Loucy (cell line): ENCODE data around the gene XPO4.

Experiments
- H2AFZ ChIP-seq: fragments of 200-600 bp; sonication (generic); 2 replicates; pipeline ENCODE4 v1.6.0; 2016; ENCODE audit warnings: antibody characterized with exemption, mild to moderate bottlenecking, low read length, moderate library complexity
- H3F3A ChIP-seq: fragments of 200-600 bp; 2 replicates; pipeline ENCODE4 v1.6.0; 2016; ENCODE audit warnings: antibody characterized with exemption, low read depth, mild to moderate bottlenecking
- H3K27me3 ChIP-seq: fragments of 200-600 bp; sonication (generic); 2 replicates; pipeline ENCODE4 v1.6.1; 2014; ENCODE audit warnings: low read length, mild to moderate bottlenecking; ENCODE audit not compliant: insufficient read depth, poor library complexity, severe bottlenecking
- H3K36me3 ChIP-seq: fragments of 200-600 bp; sonication (generic); 2 replicates; pipeline ENCODE4 v1.6.1; 2016; ENCODE audit warnings: low read length; ENCODE audit not compliant: insufficient read depth
- H3K4me1 ChIP-seq: fragments of 200-600 bp; sonication (generic); 2 replicates; pipeline ENCODE4 v1.5.1; 2014; ENCODE audit warnings: low read length, mild to moderate bottlenecking; ENCODE audit not compliant: insufficient read depth, poor library complexity, severe bottlenecking
- H3K4me2 ChIP-seq: fragments of 200-600 bp; sonication (generic); 2 replicates; pipeline ENCODE4 v1.6.0; 2014; ENCODE audit warnings: antibody characterized with exemption, low read length, low read depth, mild to moderate bottlenecking; ENCODE audit not compliant: poor library complexity, severe bottlenecking
- H3K4me3 ChIP-seq: fragments of 200-600 bp; sonication (generic); 2 replicates; pipeline ENCODE4 v1.5.1; 2014; ENCODE audit warnings: low read length, mild to moderate bottlenecking, mixed read lengths; ENCODE audit not compliant: poor library complexity, severe bottlenecking
- H3K79me2 ChIP-seq: fragments of 200-600 bp; sonication (generic); 2 replicates; pipeline ENCODE4 v1.6.1; 2014; ENCODE audit warnings: low read length; ENCODE audit not compliant: insufficient read depth
- H3K9ac ChIP-seq: fragments of 200-600 bp; sonication (generic); 2 replicates; pipeline ENCODE4 v1.6.0; 2014; ENCODE audit warnings: mild to moderate bottlenecking, low read depth, low read length, moderate library complexity; ENCODE audit not compliant: poor library complexity, severe bottlenecking
- H3K9me2 ChIP-seq: fragments of 200-600 bp; sonication (generic); replicated peaks from 2 replicates; pipeline ENCODE4 v1.6.1; 2016; ENCODE audit warnings: low read depth, low read length, mixed read lengths
- H3K9me3 ChIP-seq: fragments of 200-600 bp; sonication (generic); 2 replicates; pipeline ENCODE4 v1.6.1; 2014; ENCODE audit warnings: mild to moderate bottlenecking, antibody characterized with exemption, low read length, low read depth; ENCODE audit not compliant: insufficient read depth
- H4K20me1 ChIP-seq: fragments of 200-600 bp; sonication (generic); 2 replicates; pipeline ENCODE4 v1.6.0; 2014; ENCODE audit warnings: antibody characterized with exemption, low read length, mild to moderate bottlenecking; ENCODE audit not compliant: insufficient read depth, poor library complexity, severe bottlenecking
- EZH2phosphoT487 ChIP-seq: fragments of 200-600 bp; IDR thresholded peaks from 2 replicates; pipeline ENCODE4 v1.6.1; 2018; ENCODE audit warnings: antibody characterized with exemption, mild to moderate bottlenecking, moderate library complexity, borderline replicate concordance
- TF ChIP-seq, protein P1 (sequence below): fragments of 200-600 bp; sonication (generic); conservative IDR thresholded peaks from 2 replicates; pipeline ENCODE4 v1.5.1; 2014; ENCODE audit warnings: mild to moderate bottlenecking, antibody characterized with exemption, low read length

XPO4 gene

DNA sequence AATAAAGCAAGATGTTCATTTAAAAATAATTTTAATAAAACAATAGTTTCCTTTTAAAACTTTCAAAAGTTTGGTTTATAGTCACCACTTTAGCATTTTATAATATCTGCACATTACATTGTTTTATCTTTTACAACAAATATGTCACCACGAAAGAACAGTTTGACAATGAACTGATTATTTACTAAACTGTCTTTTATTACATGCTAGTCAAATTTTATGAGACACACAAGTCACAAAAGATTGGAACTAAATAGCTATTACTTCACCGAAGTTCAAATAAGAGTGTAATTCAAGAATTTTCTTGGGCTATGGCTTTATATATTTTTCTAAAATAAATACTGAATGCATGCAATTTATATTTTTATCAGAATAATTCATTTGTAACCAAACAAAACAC is 71.3 kb downstream of the XPO4 start:
- H3K27me3 ChIP-seq, result no peaks in the 10 kb centered on the region
- no peak overlapping the region for H2AFZ ChIP-seq
- peaks cover 4% of the 10 kb centered on the region for H4K20me1 ChIP-seq
- no peaks in the 10 kb centered on the region for H3K9me3 ChIP-seq
- no peak overlapping the region for H3K9ac ChIP-seq
- no peaks in the 10 kb centered on the region for H3K9me2 ChIP-seq
- H3K4me2 ChIP-seq, result no peak overlapping the region
- TF ChIP-seq, protein P1, sequence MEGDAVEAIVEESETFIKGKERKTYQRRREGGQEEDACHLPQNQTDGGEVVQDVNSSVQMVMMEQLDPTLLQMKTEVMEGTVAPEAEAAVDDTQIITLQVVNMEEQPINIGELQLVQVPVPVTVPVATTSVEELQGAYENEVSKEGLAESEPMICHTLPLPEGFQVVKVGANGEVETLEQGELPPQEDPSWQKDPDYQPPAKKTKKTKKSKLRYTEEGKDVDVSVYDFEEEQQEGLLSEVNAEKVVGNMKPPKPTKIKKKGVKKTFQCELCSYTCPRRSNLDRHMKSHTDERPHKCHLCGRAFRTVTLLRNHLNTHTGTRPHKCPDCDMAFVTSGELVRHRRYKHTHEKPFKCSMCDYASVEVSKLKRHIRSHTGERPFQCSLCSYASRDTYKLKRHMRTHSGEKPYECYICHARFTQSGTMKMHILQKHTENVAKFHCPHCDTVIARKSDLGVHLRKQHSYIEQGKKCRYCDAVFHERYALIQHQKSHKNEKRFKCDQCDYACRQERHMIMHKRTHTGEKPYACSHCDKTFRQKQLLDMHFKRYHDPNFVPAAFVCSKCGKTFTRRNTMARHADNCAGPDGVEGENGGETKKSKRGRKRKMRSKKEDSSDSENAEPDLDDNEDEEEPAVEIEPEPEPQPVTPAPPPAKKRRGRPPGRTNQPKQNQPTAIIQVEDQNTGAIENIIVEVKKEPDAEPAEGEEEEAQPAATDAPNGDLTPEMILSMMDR, result no peak
- TF ChIP-seq EZH2phosphoT487, result no peak
- H3K79me2 ChIP-seq, result no peaks in the 10 kb centered on the region
- peaks cover 24% of the 10 kb centered on the region for H3K36me3 ChIP-seq
- no peaks in the 10 kb centered on the region for H3F3A ChIP-seq
- peaks cover 7% of the 10 kb centered on the region for H3K4me1 ChIP-seq
- H3K4me3 ChIP-seq, result no peak overlapping the region

DNA sequence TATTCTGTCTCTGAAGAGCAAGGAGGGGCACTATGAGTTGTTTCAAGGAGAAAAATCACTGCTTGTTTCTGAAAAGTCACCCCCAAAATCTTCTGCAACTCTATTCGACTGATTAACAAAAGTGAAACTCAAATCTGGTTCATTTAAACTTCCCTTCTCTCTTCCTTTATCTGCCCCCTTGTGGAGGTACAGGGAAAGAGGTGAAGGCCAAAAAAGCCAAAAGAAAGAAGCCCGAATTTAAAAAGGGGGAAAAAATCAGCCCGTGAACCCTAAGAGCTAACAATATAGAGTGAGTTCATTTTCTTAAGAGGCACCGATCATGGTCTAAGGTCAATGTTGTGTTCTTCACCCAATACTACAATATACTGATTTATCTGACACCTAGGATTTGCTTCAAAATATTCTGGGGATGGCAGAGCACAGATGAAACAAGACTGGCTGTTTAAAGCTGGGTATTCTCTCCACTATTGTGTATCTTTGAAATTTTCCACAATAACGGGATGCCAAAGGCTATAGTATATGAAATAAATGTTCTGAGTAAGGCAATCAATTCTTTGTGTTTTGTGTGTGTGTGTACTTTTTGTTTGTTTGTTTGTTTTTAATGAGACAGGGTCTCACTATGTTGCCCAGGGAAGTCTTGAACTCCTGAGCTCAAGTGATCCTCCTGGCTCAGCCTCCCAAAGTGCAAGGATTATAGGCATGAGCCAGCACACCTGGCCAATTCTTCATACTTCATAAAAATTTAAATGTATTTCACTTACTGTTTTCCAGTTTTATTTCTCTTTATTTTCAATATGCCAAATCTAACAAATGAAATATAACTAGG is 73.8 kb downstream of the XPO4 start:
- Histone ChIP-seq H3K4me1 (peaks cover 7% of the 10 kb centered on the region), H3K9ac (no peak overlapping the region)

DNA sequence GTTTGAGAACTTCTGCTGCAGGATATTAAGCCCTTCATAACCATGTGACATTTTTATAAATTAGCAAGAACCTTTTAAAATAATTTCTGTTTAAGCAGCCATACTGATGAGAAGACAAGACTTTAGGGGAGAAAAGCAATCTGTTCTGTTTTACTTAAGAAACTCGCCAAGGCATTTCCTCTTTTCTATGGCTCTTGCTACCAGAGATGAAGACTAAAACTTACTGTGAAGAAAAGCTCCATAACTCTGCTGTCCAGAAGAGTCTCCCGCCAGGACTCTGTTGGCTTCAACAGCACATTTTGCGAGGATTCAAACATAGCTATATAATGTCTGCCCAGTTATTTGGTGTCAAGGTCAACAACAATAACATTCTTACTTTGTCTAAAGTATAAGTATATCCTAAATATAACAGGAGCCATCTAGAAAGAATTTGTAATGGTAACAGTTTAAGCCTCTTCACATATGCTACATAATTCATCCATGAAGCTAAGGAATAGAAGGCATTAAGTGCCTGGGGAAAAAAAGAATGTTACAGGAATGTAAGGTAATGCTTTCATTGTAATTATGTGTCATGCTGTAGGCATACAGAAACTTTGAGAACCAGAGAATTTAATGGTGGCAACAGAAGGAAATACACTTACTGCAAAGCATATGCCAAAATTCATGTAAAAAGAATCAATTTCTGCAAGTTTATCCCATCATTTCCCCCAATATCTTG is 75.5 kb downstream of the XPO4 start:
- H4K20me1 ChIP-seq, result peaks cover 4% of the 10 kb centered on the region
- no peaks in the 10 kb centered on the region for H3K9me3 ChIP-seq
- H3K4me1 ChIP-seq, result peaks cover 7% of the 10 kb centered on the region
- H3K36me3 ChIP-seq, result peaks cover 11% of the 10 kb centered on the region
- TF ChIP-seq EZH2phosphoT487, result no peak
- TF ChIP-seq, protein P1, result no peak
- no peaks in the 10 kb centered on the region for H3F3A ChIP-seq
- no peaks in the 10 kb centered on the region for H3K27me3 ChIP-seq
- no peaks in the 10 kb centered on the region for H3K9me2 ChIP-seq
- no peak overlapping the region for H3K9ac ChIP-seq
- no peak overlapping the region for H3K4me3 ChIP-seq
- no peaks in the 10 kb centered on the region for H3K79me2 ChIP-seq
- H2AFZ ChIP-seq, result no peak overlapping the region
- H3K4me2 ChIP-seq, result no peak overlapping the region

More for the DNA sequence above, 73.8 kb downstream of the XPO4 start:
- H3K36me3 ChIP-seq, result peaks cover 19% of the 10 kb centered on the region
- H3K9me2 ChIP-seq, result no peaks in the 10 kb centered on the region
- H3K79me2 ChIP-seq, result no peaks in the 10 kb centered on the region
- H3K9me3 ChIP-seq, result no peaks in the 10 kb centered on the region
- H3F3A ChIP-seq, result no peaks in the 10 kb centered on the region
- no peak overlapping the region for H2AFZ ChIP-seq
- H4K20me1 ChIP-seq, result peaks cover 4% of the 10 kb centered on the region
- H3K4me3 ChIP-seq, result peak overlapping the region; percentile 46
- peak overlapping the region; percentile 63 for H3K4me2 ChIP-seq
- no peak for TF ChIP-seq EZH2phosphoT487
- TF ChIP-seq, protein P1, result peak; percentile 85
- H3K27me3 ChIP-seq, result no peaks in the 10 kb centered on the region
